Measurements from ENCODE around the gene IQCM.

DNA sequence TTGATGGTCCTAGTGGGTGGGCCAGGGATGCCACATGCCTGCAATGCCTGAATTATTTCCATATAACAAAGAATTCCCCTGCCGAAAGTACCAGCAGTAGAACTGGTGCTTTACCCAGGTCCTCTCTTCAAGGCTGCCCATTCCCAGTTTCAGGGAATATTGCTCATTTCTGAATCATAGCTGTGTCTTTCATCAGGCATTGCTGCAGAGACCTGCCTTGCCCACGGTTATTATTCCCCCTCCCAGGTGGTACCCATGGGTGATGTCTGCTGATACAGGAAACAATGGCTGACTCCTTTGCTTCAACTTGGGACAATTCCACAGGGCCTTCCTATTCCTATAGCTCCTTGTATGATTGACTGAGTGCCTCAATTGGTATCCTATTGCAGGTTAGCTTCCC, 9.7 kb upstream of the IQCM start:
- TF ChIP-seq CTCF (tag by site-specific recombination; IDR thresholded peaks at IDR 0.05) (no peak), KLF16 (tag by site-specific recombination; IDR thresholded peaks at IDR 0.05) (no peak), ZNF843 (tag by site-specific recombination; IDR thresholded peaks at IDR 0.05) (no peak), SP2 (tag by site-specific recombination; IDR thresholded peaks at IDR 0.05) (no peak), RBAK (tag by site-specific recombination; IDR thresholded peaks at IDR 0.05) (no peak), ZNF280C (tag by site-specific recombination; IDR thresholded peaks at IDR 0.05) (no peak), MYNN (tag by site-specific recombination; IDR thresholded peaks at IDR 0.05; ENCODE audit: borderline replicate concordance) (no peak), ZNF555 (tag by site-specific recombination; conservative IDR thresholded peaks at IDR 0.05) (no peak)
- TF ChIP-seq, protein P1, sequence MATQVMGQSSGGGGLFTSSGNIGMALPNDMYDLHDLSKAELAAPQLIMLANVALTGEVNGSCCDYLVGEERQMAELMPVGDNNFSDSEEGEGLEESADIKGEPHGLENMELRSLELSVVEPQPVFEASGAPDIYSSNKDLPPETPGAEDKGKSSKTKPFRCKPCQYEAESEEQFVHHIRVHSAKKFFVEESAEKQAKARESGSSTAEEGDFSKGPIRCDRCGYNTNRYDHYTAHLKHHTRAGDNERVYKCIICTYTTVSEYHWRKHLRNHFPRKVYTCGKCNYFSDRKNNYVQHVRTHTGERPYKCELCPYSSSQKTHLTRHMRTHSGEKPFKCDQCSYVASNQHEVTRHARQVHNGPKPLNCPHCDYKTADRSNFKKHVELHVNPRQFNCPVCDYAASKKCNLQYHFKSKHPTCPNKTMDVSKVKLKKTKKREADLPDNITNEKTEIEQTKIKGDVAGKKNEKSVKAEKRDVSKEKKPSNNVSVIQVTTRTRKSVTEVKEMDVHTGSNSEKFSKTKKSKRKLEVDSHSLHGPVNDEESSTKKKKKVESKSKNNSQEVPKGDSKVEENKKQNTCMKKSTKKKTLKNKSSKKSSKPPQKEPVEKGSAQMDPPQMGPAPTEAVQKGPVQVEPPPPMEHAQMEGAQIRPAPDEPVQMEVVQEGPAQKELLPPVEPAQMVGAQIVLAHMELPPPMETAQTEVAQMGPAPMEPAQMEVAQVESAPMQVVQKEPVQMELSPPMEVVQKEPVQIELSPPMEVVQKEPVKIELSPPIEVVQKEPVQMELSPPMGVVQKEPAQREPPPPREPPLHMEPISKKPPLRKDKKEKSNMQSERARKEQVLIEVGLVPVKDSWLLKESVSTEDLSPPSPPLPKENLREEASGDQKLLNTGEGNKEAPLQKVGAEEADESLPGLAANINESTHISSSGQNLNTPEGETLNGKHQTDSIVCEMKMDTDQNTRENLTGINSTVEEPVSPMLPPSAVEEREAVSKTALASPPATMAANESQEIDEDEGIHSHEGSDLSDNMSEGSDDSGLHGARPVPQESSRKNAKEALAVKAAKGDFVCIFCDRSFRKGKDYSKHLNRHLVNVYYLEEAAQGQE (tag by site-specific recombination; IDR thresholded peaks at IDR 0.05) = no peak
- TF ChIP-seq, protein P2, sequence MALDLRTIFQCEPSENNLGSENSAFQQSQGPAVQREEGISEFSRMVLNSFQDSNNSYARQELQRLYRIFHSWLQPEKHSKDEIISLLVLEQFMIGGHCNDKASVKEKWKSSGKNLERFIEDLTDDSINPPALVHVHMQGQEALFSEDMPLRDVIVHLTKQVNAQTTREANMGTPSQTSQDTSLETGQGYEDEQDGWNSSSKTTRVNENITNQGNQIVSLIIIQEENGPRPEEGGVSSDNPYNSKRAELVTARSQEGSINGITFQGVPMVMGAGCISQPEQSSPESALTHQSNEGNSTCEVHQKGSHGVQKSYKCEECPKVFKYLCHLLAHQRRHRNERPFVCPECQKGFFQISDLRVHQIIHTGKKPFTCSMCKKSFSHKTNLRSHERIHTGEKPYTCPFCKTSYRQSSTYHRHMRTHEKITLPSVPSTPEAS (tag by site-specific recombination; IDR thresholded peaks at IDR 0.05) = no peak
- TF ChIP-seq, protein P3, sequence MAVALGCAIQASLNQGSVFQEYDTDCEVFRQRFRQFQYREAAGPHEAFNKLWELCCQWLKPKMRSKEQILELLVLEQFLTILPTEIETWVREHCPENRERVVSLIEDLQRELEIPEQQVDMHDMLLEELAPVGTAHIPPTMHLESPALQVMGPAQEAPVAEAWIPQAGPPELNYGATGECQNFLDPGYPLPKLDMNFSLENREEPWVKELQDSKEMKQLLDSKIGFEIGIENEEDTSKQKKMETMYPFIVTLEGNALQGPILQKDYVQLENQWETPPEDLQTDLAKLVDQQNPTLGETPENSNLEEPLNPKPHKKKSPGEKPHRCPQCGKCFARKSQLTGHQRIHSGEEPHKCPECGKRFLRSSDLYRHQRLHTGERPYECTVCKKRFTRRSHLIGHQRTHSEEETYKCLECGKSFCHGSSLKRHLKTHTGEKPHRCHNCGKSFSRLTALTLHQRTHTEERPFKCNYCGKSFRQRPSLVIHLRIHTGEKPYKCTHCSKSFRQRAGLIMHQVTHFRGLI (tag by site-specific recombination; IDR thresholded peaks at IDR 0.05) = no peak
